HUES48 (cell line): ENCODE data around the gene STIM1.

ENCODE experiments used
- H3K27ac ChIP-seq: one replicate; pipeline ENCODE4 v1.7.0; 2013; ENCODE audit warnings: low read depth, low read length, inconsistent platforms
- H3K27me3 ChIP-seq: 2 replicates; pipeline ENCODE4 v1.6.1; 2013; ENCODE audit warnings: mild to moderate bottlenecking, low read length; ENCODE audit not compliant: control insufficient read depth, insufficient read depth
- H3K36me3 ChIP-seq: 2 replicates; pipeline ENCODE4 v1.6.1; 2013; ENCODE audit warnings: low read length; ENCODE audit not compliant: control insufficient read depth, insufficient read depth
- H3K4me1 ChIP-seq: 2 replicates; pipeline ENCODE4 v1.6.1; 2013; ENCODE audit warnings: mild to moderate bottlenecking, low read length; ENCODE audit not compliant: control insufficient read depth, insufficient read depth
- H3K4me3 ChIP-seq: 2 replicates; pipeline ENCODE4 v1.5.1; 2013; ENCODE audit warnings: mild to moderate bottlenecking, low read depth, low read length
- H3K9ac ChIP-seq: 2 replicates; pipeline ENCODE4 v1.6.1; 2013; ENCODE audit warnings: mild to moderate bottlenecking, low read depth, low read length, moderate library complexity
- H3K9me3 ChIP-seq: 2 replicates; pipeline ENCODE4 v1.6.1; 2013; ENCODE audit warnings: low read length; ENCODE audit not compliant: control insufficient read depth, insufficient read depth

The STIM1 gene

DNA sequence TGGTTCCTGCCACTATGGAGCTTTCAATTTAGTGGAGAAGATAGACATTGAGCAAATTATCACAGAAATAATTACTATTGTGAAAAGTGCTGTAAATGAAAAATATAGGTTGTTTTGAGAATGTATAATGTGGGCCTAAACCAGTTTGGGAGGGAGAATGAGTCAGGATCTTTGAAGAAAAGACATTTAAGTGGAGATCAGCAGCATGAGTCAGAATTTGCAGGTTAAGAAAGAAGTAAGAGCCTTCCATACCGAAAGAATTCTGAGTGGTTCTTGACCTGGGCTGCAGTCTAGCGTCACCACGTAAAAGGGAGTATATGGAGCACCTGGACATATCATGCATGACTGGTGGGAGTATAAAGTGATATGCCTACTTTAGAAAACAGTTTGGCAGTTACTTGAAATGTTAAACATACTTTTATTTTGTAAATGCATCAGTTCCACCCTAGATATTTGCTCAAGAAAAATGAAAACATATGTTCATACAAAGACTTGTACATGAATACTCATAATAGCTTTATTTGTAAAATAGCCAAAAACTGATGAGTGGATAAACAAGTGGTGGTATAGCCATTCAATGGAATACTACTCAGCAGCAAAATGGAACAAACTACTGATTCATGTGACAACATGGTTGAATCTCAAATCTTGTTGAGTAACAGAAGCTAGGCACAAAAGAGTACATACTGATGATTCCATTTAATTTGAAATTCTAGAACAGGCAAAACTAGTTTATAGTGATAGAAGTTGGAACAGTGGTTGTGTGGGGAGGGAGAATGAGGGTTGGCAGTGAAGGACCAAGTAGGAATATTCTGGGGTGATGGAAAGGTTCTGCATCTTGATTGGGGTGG lies 99.2 kb downstream of the STIM1 start:
- Histone ChIP-seq H3K4me3 (no peak overlapping the region), H3K4me1 (peaks cover 8% of the 10 kb centered on the region), H3K9ac (no peak overlapping the region), H3K9me3 (no peaks in the 10 kb centered on the region), H3K36me3 (no peaks in the 10 kb centered on the region), H3K27me3 (no peaks in the 10 kb centered on the region), H3K27ac (no peak overlapping the region)

DNA sequence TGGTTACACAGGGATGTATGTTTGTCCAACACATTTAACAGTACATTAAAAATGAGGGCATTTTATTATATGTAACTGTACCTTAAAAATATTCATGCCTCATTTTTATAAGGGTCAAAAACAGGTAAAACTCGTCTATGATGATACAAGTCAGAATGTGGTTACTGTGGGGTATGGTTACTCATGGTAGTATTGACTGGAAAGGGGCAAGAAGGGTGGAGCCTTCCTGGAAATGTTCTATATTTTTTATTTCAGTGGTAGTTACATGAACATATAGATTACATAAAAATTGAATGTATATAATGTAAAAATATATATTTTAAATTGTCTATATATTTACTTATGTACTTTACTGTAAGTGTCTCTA lies 99.8 kb downstream of the STIM1 start:
- no peaks in the 10 kb centered on the region for H3K9me3 ChIP-seq
- no peak overlapping the region for H3K4me3 ChIP-seq
- no peaks in the 10 kb centered on the region for H3K36me3 ChIP-seq
- H3K27me3 ChIP-seq, result no peaks in the 10 kb centered on the region
- H3K9ac ChIP-seq, result no peak overlapping the region
- peaks cover 8% of the 10 kb centered on the region for H3K4me1 ChIP-seq
- H3K27ac ChIP-seq, result no peak overlapping the region

DNA sequence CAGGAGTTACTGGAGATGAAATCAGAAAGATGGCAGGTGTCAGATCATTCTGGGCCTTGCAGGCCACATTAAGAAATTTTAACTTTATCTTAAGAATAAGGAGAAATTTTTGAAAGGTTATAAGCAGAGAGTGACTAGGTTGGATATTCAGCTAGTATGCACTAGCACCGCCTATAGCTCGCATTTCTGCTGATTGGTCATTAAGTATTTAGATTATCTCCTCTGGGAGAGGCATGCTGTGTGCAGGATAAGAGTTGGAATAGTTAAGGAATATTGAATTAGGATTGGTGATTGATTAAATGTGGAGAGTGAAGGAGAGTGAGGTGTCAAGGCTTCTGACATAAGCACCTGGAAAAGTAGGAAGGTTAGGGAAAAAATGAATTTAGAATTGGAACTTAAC lies 100.6 kb downstream of the STIM1 start:
- Histone ChIP-seq H3K27me3 (no peaks in the 10 kb centered on the region), H3K27ac (no peak overlapping the region), H3K36me3 (no peaks in the 10 kb centered on the region), H3K9ac (no peak overlapping the region), H3K9me3 (no peaks in the 10 kb centered on the region), H3K4me3 (no peak overlapping the region), H3K4me1 (peaks cover 7% of the 10 kb centered on the region)

DNA sequence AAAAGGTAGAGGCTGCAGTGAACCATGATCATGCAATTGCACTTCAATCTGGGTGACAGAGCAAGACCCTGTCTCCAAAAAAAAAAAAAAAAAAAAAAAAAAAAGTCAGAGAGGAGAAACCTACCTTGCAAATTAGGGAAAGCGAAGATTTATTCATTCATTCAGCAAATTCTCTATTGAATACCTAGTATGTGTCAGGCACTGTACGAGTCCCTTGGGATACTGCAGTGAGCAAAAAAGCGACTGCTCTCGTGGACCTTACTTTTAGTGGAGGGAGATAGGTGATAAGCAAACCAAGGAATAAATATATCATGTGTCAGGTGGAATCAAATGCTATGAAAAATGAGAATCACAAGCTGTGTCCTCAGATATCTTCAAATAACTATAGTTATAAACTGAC lies 101.3 kb downstream of the STIM1 start:
- Histone ChIP-seq H3K27ac (no peak overlapping the region), H3K9ac (no peak overlapping the region), H3K27me3 (no peaks in the 10 kb centered on the region), H3K4me3 (no peak overlapping the region), H3K9me3 (no peaks in the 10 kb centered on the region), H3K36me3 (no peaks in the 10 kb centered on the region), H3K4me1 (no peaks in the 10 kb centered on the region)

DNA sequence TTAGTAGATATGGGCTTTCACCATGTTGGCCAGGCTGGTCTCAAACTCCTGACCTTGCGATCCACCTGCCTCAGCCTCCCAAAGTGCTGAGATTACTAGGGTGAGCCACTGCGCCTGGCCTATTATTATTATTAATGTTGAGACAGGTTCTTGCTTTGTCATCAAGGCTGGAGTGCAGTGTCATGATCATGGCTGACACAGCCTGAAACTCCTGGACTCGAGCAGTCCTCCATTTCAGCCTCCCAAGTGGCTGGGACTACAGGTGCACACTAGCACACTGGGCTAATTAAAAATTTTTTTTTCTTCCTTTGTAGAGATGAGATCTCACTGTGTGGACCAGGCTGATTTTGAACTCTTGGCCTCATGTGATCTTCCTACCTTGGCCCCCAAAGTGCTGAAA lies 102.0 kb downstream of the STIM1 start:
- Histone ChIP-seq H3K4me3 (no peak overlapping the region), H3K9me3 (no peaks in the 10 kb centered on the region), H3K36me3 (no peaks in the 10 kb centered on the region), H3K27me3 (no peaks in the 10 kb centered on the region), H3K9ac (no peak overlapping the region), H3K27ac (no peak overlapping the region), H3K4me1 (no peaks in the 10 kb centered on the region)

DNA sequence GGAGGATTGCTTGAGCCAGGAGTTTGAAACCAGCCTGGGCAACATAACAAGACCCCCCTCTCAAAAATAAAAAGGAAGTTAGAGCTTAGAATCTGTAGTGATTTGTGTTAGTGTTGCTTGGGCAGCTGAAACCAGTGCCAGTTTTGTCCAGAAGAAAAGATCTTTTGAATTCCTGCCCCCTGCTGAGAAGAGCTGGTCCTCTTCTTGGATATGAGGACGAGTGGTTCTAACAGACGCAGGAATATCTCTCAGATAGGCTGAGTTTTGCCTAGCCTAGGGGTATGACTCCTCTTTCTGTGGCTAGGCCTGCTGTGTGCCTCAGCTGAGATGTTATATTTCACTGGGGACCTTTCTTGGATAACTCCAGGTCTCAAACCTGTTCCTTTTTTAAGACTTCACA lies 102.8 kb downstream of the STIM1 start:
- Histone ChIP-seq H3K36me3 (no peaks in the 10 kb centered on the region), H3K9ac (no peak overlapping the region), H3K4me1 (no peaks in the 10 kb centered on the region), H3K27me3 (no peaks in the 10 kb centered on the region), H3K4me3 (no peak overlapping the region), H3K9me3 (no peaks in the 10 kb centered on the region), H3K27ac (no peak overlapping the region)

DNA sequence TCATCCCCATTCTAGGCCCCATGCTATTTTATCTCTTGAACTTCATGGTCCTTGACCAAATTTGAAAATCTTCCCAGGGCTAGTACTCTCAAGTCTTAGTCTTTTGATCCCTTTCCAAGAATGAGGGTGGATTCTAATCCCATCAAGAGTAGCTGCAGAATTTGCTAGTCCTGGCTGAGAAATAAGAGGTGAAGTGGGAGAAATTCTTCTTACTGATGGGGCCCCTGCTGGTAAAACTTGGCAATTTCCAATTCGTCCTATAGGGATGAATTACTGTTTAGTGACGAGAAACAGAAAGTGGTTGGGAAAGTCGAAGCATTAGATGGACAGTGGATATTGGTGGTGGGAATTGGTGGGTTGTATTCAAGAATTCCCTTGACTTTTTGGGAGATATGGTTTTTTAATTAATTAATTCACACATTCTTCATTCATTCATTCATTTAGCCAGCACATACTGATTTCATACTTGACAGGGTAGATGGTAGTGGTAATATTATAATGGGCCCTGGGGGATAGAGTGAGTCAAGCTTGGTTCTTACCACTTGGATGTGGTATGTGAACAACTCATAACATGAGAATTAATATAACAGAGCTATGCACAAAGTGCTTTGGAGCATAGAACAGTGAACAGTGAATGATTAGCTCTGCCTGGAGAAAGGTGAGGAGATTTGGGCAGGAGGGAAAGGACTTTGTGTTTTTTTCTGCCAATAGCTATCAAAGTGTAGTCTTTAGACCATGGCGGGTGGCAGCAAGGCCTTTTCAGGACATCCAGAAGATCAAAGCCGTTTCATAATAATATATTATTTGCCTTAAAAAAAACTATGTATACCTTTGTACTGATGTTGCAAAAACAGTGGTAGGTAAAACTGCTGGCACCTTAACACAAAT lies 103.8 kb downstream of the STIM1 start:
- Histone ChIP-seq H3K9me3 (no peaks in the 10 kb centered on the region), H3K27ac (no peak overlapping the region), H3K9ac (no peak overlapping the region), H3K4me1 (no peaks in the 10 kb centered on the region), H3K27me3 (no peaks in the 10 kb centered on the region), H3K36me3 (no peaks in the 10 kb centered on the region), H3K4me3 (no peak overlapping the region)

DNA sequence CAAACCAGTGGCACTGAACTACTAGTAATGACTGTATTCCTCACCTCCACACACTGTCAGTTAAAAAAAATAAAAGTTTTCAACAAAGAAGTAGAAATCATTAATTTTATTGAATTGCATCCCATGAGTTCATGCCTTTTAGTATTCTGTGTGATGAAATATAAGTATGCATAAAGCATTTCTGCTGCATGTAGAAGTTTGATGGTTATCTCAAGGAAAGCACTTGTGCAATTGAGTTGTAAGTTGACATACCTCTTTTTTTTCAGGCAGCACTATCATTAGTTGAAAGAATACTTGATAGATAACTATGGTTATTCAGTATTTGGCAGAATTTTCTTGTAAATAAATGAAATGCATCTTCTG lies 104.4 kb downstream of the STIM1 start:
- H3K9me3 ChIP-seq, result no peaks in the 10 kb centered on the region
- no peaks in the 10 kb centered on the region for H3K36me3 ChIP-seq
- H3K27ac ChIP-seq, result no peak overlapping the region
- no peak overlapping the region for H3K4me3 ChIP-seq
- no peaks in the 10 kb centered on the region for H3K27me3 ChIP-seq
- no peaks in the 10 kb centered on the region for H3K4me1 ChIP-seq
- no peak overlapping the region for H3K9ac ChIP-seq

DNA sequence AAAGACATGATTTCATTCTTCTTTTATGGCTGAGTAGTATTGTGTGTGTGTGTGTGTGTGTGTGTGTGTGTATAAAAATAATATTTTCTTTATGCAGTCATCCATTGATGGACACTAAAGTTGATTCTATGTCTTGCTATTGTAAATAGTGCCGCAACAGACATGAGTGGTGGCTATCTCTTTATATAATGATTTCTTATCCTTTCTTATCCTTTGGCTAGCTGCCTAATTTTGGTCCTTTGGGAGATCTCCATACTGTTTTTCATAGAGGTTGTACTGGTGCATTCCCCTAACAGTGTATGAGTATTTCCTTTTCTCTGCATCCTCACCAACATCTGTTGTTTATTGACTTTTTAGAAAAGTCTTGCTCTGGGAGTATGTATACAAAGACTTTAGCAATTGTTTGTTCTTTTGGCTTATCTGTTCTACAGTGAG lies 107.0 kb downstream of the STIM1 start:
- no peaks in the 10 kb centered on the region for H3K36me3 ChIP-seq
- no peaks in the 10 kb centered on the region for H3K4me1 ChIP-seq

DNA sequence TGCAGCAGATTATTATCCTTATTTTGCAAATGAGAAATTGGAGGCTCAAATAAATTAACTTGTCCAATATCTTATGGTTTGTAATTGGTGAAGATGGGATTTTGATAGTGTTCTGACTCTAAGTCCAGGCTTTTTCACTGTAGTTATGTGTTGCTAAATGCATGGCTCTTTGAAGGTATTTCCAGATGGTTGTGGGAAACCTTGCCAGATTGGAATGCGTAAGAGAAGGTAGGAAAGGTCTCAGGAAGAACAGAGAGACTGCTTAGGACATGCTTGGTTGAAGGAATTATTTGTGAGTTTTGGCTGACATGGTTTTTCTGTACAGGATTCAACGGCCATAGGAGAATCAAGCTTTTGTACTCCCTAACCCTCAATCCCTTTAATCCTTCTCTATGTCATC lies 108.6 kb downstream of the STIM1 start:
- Histone ChIP-seq H3K9ac (no peak overlapping the region), H3K36me3 (no peaks in the 10 kb centered on the region), H3K27me3 (no peaks in the 10 kb centered on the region), H3K27ac (no peak overlapping the region), H3K4me3 (no peak overlapping the region), H3K4me1 (no peaks in the 10 kb centered on the region), H3K9me3 (no peaks in the 10 kb centered on the region)

More for the DNA sequence above, 107.0 kb downstream of the STIM1 start:
- Histone ChIP-seq H3K27ac (no peak overlapping the region), H3K9me3 (no peaks in the 10 kb centered on the region), H3K27me3 (no peaks in the 10 kb centered on the region), H3K4me3 (no peak overlapping the region), H3K9ac (no peak overlapping the region)

DNA sequence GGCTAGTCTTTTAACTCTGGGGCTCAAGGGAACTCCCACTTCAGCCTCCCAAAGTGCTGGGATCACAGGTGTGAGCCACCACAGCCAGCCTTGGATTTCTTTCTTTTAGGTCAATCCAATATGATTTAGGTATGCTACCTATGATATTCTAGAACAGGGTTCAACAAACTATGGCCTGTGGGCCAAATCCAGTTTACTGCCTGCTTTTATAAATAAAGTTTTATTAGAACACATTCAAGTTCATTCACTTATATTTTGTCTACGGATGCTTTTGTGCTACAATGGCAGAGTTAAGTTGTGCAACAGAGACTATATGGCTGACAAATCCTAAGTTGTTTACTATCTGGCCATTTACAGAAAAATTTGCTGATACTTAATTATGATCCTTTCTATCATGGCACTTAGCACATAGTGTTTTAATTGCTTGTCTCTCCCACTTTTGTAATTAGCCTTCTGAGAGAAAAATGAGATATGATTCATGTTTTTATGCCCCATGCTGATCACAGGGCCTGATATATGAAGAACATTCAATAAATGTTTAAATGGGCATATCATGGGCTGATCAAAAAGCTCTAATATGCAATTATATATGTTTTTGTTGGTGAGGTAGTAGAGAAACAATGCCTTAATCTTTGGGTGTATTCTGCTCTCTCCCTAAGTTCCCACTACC lies 109.6 kb downstream of the STIM1 start:
- H3K27ac ChIP-seq, result no peak overlapping the region

More for the DNA sequence above, 109.6 kb downstream of the STIM1 start:
- Histone ChIP-seq H3K9ac (no peak overlapping the region), H3K36me3 (no peaks in the 10 kb centered on the region), H3K27me3 (no peaks in the 10 kb centered on the region), H3K4me3 (no peak overlapping the region), H3K9me3 (no peaks in the 10 kb centered on the region), H3K4me1 (no peaks in the 10 kb centered on the region)
